HG02970 (cell line): ENCODE measurements around the gene TAS2R43.
A peak's percentile ranks its signal among the peaks of the same experiment; 100 is the strongest.
"Not testable (repeated sequence)": the region's sequence is repeated elsewhere in the genome, so short reads cannot be mapped to it uniquely, and the experiment has no call there.

Experiments used
- ATAC-seq: cut with Tn5 transposase; IDR thresholded peaks from one replicate; pipeline ENCODE4 v1.9.1; 2021; ENCODE audit warnings: mild to moderate bottlenecking, moderate library complexity, moderate number of reproducible peaks; ENCODE audit not compliant: unreplicated experiment, low FRiP score

TAS2R43 gene, protein sequence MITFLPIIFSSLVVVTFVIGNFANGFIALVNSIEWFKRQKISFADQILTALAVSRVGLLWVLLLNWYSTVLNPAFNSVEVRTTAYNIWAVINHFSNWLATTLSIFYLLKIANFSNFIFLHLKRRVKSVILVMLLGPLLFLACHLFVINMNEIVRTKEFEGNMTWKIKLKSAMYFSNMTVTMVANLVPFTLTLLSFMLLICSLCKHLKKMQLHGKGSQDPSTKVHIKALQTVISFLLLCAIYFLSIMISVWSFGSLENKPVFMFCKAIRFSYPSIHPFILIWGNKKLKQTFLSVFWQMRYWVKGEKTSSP

DNA sequence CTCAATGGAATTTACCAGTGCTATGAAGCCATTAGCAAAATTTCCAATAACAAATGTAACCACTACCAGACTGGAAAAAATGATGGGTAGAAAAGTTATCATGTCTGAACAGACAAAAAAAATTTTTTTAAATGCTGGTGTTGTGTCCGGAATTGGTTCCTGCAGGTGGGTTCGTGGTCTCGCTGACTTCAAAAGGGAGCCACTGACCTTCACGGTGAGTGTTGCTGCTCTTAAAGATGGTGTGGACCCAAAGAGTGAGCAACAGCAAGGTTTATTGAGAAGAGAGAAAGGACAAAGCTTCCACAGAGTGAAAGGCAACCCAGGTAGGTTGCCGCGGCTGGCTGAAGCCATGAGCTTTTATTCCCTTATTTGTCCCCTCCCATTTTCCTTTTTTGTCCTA, at the start of gene TAS2R43:
Gene TAS2R43 (minus strand): TSS at position 186 of the 400 bp plus-strand sequence. CDS start 84 bp downstream, at position 102.
- ATAC-seq, result no peak

DNA sequence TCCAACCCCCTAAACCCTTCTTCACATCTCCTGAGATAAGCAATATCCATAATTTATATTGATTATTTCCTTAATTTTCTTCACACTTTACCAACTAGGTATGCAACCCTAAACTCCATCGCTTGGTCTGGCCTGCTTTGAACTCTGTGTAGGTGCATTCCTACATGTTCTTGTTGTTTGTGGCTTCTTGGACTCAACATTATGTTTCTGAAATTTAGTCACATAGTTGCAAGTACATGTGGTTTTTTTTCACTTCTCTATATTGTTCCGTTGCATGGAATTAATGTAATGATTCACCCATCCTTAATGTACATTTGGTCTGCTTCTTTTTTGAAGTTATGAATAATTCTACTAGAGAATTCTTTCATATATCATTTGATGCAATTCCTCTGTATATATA, 44.0 kb upstream of the TAS2R43 start:
- ATAC-seq, result no peak

DNA sequence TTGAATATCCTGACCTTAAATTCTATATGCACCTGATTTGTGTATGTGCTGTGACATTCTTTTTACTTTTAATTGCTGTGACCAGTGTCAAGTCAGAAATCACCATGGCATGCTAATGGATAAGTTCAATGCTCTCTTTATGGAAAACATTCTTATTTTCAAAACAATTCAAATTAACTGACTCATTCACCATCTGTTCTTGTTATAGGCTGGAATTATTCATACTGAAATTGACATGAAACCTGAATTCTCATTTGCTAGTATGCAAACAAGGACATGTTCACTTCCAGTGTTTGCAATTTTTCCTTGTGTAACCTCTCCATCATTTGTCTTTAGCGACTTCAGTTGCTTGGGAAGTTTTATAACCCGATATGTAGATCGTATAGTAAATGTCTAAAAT, 42.2 kb upstream of the TAS2R43 start, which contains the start of gene TAS2R30:
Gene TAS2R30 (minus strand): TSS at position 340 of the 400 bp plus-strand sequence. CDS start 400 bp downstream, outside the sequence.
- ATAC-seq, result no peak

DNA sequence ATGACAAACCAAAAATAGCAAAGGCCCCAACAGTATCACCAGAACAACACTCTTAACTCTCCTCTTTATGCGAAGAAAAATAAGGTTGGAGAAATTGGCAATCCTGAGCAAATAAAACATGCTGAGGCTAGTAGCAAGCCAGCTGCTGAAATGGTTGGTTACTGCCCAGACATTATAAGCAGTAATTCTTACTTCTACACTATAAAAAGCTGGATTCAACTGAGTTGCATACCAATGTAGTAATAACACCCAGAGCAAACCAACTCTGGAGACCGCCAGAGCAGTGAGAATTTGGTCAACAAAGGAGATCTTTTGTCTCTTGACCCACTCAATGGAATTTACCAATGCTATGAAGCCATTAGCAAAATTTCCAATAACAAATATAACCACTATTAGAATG, 41.7 kb upstream of the TAS2R43 start:
- ATAC-seq, result no peak

DNA sequence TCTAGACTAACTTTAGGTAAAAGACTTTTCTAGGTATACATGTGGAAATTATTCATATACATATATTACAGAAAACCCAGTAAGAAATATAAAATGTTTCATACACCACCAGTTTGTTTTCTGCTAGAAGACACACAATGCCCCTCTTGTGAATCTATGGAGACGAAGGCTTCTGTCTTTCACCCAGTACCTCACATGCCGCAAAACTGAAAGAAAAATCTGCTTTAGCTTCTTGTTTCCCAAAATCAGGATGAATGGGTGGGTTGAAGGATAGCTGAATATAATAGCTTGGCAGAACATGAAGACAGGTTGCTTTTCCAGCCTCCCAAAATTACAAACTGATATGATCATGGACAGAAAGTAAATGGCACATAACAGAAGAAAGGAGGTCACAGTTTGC, 41.0 kb upstream of the TAS2R43 start:
- ATAC-seq, result no peak

DNA sequence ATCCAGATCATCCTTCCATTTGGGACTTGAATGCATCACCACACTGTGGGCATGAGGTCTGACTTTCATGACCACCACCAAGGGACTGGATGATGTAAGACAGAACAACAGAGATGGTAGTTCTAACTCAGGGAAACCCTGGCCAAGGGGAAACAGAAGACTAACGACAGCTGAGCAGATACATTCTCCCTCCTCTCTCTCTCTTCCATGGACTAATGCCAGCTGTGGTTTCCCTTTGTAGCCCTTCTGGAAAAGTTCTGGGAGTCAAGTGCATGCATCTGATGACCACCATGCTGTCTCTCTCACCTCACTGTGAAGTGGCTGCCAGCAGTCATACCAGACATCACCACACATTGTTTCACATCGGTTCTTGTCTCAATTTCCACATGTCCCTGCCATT, 38.9 kb upstream of the TAS2R43 start:
- no peak for ATAC-seq

DNA sequence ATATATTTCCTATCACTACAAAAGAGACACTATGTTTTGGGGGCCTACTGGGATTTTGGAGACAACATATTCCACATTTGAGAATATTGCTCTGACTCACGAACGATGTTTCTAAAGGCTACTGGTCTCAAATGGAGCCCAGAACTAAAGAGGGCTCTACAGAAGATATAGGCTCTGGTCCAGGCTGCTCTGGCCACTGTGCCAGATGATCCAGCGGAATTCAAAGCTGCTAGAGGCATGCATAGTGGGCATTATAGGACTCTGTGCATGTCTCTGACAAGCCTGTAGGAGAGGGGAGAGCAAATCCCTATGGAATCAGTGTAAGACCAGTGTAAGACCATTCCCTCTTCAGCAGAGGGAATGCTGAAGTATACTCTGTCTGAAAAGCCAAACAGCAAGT, 38.3 kb upstream of the TAS2R43 start:
- no peak for ATAC-seq

DNA sequence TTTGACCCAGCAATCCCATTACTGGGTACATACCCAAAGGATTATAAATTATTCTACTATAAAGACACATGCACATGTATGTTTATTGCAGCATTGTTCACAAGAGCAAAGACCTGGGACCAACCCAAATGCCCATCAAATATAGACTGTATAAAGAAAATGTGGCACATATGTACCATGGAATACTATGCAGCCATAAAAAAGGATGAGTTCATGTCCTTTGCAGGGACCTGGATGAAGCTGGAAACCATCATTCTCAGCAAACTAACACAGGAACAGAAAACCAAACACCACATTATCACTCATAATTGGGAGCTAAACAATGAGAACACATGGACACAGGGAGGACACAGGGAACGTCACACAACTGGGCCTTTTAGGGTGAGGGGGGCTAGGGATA, 22.0 kb upstream of the TAS2R43 start:
- ATAC-seq, result not testable (repeated sequence)

DNA sequence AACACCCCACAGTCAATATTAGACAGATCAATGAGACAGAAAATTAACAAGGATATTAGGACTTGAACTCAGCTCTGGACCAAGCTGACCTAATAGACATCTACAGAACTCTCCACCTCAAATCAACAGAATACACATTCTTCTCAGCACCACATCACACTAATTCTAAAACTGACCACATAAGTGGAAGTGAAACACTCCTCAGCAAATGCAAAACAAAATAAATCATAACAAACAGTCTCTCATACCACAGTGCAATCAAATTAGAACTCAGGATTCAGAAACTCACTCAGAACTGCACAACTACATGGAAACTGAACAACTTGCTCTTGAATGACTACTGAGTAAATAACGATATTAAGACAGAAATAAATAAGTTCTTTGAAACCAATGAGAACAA, 19.1 kb upstream of the TAS2R43 start:
- ATAC-seq, result not testable (repeated sequence)

DNA sequence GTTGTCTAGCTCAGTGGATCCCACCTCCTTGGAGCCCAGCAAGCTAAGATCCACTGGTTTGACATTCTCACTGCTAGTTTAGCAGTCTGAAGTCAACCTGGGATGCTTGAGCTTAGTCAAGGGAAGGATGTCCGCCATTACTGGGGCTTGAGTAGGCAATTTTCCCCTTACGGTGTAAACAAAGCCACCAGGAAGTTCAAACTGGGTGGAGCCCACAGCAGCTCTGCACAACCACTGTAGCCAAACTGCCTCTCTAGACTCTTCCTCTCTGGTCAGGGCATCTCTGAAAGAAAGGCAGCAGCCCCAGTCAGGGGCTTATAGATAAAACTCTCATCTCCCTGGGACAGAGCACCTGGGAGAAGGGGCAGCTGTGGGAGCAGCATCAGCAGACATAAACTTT, 16.7 kb upstream of the TAS2R43 start:
- ATAC-seq, result no peak

DNA sequence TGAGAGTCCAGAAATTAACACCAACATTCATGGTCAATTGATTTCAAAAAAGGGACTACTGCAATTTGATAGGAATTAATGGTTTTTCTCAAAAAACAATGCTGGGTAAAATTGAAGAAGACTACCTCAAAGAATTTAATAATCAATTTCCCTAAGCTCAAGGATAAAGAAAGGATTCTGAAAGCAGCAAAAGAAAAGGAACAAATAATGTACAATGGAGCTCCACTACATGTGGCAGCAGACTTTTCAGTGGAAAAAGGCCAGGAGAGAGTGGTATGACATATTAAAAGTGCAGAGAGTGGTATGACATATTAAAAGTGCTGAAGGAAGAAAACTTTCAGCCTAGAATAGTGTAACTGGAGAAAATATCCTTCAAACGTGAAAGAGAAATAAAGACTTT, 15.6 kb upstream of the TAS2R43 start:
- ATAC-seq, result no peak

DNA sequence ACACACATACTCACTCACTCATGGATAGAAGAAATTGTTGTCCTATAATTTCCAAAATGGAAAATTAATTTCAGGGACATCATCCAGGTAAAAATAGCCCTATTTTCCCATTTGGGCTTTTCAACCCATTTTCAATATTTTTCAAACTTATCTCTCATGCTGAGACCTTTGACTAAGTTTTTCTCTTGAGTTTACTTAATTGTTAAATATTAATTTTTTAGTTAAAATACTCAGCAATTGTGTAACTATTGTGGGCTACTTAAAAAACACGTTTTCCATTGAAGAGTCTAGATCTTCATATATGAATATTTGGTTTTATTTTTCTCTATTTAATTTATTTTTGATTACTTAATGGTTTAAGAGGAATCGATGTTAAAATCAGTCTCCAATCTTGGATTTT, 14.2 kb upstream of the TAS2R43 start:
- no peak for ATAC-seq

DNA sequence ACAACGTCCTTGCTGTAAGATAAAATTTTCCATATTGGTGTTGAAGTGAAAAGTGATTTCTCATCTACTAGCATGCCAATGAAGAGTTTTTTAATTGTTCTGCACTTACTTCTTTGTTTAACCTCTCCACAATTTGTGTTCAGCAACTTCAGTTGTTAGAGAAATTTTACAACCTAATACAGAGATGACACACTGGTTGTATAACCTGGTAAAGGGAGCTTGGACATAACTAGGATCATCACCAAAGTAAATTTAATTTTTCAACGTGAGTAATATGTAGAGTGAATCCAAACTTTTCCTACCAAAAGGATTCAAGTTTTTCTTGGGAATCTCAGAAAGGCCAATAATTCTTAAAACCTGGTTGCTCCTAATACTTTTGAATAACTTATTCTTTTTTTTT, 13.4 kb upstream of the TAS2R43 start:
- no peak for ATAC-seq

DNA sequence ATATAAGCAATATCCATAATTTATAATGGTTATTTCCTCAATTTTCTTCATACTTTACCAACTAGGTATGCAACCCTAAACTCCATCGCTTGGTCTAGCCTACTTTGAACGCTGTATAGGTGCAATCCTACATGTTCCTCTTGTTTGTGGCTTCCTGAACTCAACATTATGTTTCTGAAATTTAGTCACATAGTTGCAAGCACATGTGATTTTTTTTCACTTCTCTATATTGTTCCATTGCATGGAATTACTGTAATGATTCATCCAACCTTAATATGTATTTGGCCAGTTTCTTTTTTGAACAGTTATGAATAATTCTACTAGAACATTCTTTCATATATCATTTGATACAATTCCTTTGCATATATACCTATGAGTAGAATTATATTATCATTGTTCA, 2.8 kb upstream of the TAS2R43 start:
- not testable (repeated sequence) for ATAC-seq

DNA sequence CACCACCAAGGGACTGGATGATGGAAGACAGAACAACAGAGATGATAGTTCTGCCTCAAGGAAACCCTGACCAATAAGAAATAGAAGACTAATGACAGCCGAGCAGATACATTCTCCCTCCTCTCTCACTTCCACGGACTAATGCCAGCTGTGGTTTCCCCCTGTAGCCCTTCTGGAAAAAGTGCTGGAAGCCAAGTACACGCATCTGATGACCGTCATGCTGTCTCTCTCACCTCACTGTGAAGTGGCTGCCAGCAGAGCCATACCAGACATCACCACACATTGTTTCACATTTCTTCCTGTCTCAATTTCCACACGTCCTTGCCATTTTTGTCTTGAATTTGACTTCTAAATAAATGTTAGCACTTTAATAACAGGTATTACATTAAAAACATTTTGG, 2.9 kb downstream of the TAS2R43 start:
- no peak for ATAC-seq

DNA sequence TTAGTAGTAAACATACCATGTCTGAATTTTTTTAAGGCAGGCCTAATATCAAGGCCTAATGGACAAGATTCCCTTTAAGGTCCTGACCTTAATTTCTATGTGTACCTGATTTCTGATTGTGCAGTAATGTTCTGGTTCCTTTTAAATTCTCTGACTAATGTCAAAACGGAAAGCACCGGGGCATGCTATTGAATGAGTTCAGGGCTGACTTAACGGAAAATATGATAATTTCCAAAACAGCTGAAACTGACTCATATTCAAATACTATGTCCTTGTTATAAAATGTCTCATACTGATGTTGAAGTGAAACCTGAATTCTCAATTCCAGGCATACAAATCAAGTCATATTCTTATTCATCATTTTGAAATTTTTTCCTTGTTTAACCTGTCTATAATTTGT, 6.7 kb downstream of the TAS2R43 start:
- ATAC-seq, result no peak

DNA sequence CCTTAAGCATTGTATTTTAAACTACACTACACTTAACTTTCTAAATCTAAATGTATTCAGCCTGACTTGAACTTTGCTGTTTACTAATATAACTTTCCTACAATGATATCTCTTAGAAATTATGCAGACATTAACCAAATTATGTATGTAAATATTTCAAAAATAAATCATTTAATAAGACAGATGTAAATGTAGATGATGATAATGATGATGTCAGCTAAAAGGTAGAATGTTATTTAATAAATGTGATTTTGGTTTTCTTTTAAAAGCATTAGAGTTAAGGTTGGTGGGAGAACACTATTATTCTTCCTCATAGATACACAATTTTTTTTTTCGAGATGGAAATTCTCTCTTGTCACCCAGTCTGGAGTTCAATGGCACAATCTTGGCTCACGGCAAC, 10.1 kb downstream of the TAS2R43 start:
- ATAC-seq, result no peak

DNA sequence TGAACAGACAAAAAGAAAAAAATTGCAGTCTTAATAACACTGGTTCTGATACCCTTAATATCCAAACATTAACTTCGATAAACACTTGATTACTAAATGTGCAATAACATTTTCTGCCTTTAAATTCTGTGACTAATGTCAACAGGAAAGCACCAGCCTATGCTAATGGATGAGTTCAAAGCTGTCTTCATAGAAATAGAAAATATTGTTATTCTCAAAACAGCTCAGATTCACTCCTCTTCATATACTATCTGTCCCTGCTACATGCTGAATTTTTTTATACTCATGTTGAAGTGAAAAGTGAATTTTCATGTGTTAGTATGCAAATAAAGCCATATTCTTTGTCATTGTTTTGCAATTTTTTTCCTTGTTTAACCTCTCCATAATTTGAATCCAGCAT, 13.9 kb downstream of the TAS2R43 start:
- ATAC-seq, result no peak

DNA sequence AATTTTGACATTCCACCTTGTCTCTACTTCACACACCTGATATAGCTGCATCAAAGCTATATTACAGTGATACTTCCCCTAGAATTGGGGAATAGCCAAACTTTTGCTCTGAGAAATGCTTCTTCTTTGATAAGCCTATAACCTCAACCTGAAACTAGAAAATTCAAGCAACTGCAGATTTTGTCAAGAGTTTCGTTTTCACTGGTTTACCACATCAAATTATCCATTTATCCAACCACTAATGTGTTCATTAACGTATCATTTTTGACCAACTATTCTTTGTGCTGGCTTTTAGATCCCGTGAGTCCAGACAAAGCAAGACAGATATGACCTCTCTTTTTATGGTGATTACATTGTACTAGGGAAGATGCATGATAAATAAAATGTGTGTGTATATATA, 16.5 kb downstream of the TAS2R43 start:
- ATAC-seq, result peak; percentile 40

DNA sequence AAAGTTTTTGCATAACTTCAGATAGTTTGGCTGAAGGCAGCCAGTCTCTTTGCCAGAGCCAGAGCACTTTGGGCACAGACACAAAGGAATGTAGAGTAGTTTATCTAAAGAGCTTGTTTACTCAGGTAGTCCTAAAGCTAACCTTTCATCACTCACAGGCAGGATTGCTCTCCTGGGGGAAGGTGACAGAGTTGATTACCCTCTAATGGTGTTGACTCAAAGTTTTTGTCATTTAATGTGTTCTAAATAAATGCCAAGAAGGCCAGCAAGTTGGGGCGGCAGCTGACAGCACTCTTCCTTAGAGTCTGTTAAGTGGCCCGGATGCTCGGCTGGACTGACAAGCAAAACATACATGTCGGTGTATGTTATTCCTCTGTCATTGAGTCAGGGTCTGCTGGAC, 20.7 kb downstream of the TAS2R43 start:
- no peak for ATAC-seq

DNA sequence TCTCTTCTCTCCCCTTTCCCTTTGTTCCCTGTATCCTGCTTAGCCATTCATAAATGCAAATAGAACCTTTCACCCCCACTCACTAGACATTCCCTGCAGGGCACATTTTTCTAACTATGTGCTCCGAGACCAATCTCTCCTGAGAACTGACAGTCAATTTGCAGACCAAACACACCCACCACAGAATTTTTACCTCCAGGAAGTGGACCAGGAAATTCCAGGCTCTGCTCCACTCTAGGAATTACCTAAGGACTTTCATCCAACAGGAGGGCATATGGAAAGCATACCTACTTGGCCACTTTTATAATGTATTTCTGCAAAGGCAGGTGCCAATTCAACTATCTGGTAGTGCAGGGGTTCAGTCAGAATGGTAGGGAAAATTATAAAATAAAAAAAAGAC, 21.1 kb downstream of the TAS2R43 start:
- ATAC-seq, result no peak

DNA sequence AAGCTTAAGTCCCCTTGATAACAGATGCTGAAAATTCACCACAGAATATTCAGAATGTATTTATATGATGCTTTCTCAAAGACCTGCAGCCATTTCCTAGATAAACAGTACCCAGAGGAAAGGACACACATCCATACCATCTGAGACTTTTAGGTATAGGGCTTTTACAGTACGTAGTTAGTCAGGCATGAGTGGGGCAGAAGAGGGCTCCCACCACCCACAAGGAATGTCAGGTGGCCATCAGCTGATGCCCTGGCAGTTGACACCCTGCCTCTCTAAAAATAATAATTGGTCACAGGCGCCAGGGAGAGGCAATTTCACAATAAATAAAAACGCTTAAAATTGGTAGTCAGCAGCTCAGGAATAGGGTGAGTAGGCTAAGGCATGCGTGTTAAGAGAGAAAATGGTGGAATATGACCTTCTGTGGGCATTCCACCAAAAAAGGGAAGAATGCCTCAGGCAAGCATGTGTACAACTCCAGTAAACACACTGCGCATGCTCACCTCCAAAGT, 22.2 kb downstream of the TAS2R43 start:
- ATAC-seq, result no peak
